BJ (cell line): Measurements from ENCODE around the gene IPO11. TPM values are rescaled to one million over a fixed set of nuclear protein-coding genes. Genes with fewer than 3 reads are reported as not detected.

Experiments used
- CTCF ChIA-PET: fragments of 350-600 bp; formaldehyde crosslinking; extraction: SDS; loops from one replicate; lab custom pipeline; 2021; ENCODE audit warnings: antibody characterized with exemption, inconsistent platforms; lab: Yijun Ruan, JAX
- POLR2A ChIA-PET: fragments of 300-600 bp; sonication (Branson Sonifier 250); formaldehyde crosslinking; extraction: SDS; loops from one replicate; lab custom pipeline; 2021; ENCODE audit warnings: antibody characterized with exemption; lab: Charles Lee
- DNase-seq: peaks from one replicate; pipeline ENCODE4 v3.0.0-alpha.2; 2011; ENCODE audit warnings: low read depth
- H3K27me3 ChIP-seq: 2 replicates; pipeline ENCODE4 v1.6.0; 2011; ENCODE audit warnings: low read length; ENCODE audit not compliant: control insufficient read depth, insufficient read depth
- H3K36me3 ChIP-seq: 2 replicates; pipeline ENCODE4 v1.5.1; 2011; ENCODE audit warnings: low read length; ENCODE audit not compliant: control insufficient read depth, insufficient read depth
- H3K4me3 ChIP-seq: 2 replicates; pipeline ENCODE4 v1.5.1; 2011; ENCODE audit warnings: low read depth, mild to moderate bottlenecking, control low read depth, low read length
- CTCF ChIP-seq: IDR thresholded peaks from 2 replicates; pipeline ENCODE4 v1.5.1; 2011; ENCODE audit warnings: low read depth, mild to moderate bottlenecking, control low read depth, inconsistent platforms, low read length, moderate library complexity; ENCODE audit not compliant: insufficient read depth
- polyA plus RNA-seq: library from polyadenylated mRNA; depleted of rRNA; stranded (reverse); fragments of >200 nt; gene quantifications from 2 replicates; pipeline ENCODE4 v1.2.3, GENCODE V29; 2011

The IPO11 gene
- polyA plus RNA-seq, 1 experiment: 25.7 TPM

- Histone ChIP-seq H3K4me3 (no peak overlapping the region), H3K36me3 (no peaks in the 10 kb centered on the region), H3K27me3 (no peaks in the 10 kb centered on the region)
- ChIA-PET CTCF (interaction anchor here (1.4 kb wide), 1 partner anchor 16 kb away, joined by 4 read pairs; the partner anchor contains the start of gene DIMT1), POLR2A (no interaction called here)
- no peak for DNase-seq
- no peak for TF ChIP-seq CTCF
Measured at GRCh38 chr5:62419609-62420008, 7.0 kb downstream of the IPO11 start.

DNA sequence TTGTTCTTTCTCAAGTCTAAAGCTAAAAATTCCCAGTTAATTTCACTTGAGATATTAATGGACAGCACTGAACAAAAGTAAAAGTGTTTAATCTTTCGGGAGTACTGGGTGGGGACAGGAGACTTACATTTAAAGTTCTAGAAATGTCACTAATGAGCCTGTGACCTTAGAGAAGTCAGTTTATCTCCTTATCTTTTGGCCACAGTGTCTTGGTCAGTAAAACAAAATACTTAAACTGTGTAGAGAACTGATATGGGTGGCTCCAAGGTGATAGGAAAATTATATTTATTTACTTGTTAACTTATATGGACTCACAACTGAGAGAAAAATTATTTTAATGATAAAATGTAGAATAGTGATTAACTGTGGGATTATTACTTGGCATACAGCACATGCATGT, 8.9 kb downstream of the IPO11 start:
- CTCF ChIA-PET: no interaction called here

GRCh38 chr5:62424763-62425162, 12.2 kb downstream of the IPO11 start:
- no peak for TF ChIP-seq CTCF
- ChIA-PET POLR2A (no interaction called here), CTCF (interaction anchor here (1.0 kb wide), 2 partner anchors 30 to 31 kb away, joined by 3 read pairs; no protein-coding TSS in a partner anchor)
- Histone ChIP-seq H3K36me3 (no peaks in the 10 kb centered on the region), H3K4me3 (no peak overlapping the region), H3K27me3 (no peaks in the 10 kb centered on the region)
- no peak for DNase-seq

More for the DNA sequence above, 8.9 kb downstream of the IPO11 start:
- no peak for DNase-seq
- no peak overlapping the region for H3K4me3 ChIP-seq
- no peaks in the 10 kb centered on the region for H3K36me3 ChIP-seq
- POLR2A ChIA-PET: no interaction called here
- H3K27me3 ChIP-seq: no peaks in the 10 kb centered on the region
- no peak for TF ChIP-seq CTCF

DNA sequence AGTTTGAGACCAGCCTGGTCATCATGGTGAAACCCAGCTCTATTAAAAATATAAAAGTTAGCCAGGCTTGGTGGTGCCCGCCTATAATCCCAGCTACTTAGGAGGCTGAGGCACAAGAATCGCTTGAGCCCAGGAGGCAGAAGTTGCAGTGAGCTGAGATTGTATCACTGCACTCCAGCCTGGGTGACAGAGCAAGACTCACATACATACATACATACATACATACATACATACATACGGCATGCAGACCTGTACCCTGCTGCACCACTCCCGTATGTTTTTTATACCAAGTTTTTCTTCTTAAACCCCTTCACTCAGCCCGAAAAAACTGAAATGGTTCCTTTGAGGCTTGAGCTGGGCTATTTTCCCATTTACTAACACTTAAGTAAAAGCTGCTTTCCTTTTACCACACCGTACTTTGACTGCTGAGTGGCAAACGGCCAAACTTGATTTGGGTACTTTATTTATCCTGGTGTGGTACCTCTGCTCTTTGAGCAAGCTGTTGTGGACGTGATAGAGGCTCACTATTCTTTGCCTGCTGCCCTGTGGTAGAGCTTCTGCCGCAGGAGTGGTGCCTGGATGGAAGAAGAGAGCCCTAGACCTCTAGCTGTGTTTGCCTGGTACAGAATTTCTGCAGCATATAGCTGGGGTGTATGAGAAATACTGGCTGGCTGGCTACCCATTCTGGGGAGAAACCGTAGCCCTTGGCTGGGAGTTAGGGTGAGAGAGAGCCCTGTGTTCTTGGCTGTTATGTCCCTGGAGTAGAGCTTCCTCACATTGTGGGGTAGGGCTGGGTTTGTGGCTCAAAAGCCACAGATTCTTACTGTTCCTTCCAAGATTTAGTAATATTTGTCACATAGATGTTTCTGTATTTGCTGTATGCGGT, 19.4 kb downstream of the IPO11 start:
- Histone ChIP-seq H3K36me3 (no peaks in the 10 kb centered on the region), H3K4me3 (no peak overlapping the region), H3K27me3 (no peaks in the 10 kb centered on the region)
- DNase-seq: no peak
- no peak for TF ChIP-seq CTCF
- CTCF ChIA-PET: interaction anchor here (0.7 to 2.0 kb wide), 3 partner anchors 10 to 347 kb away, joined by 4 to 11 read pairs (median 4); no protein-coding TSS in a partner anchor
- POLR2A ChIA-PET: interaction anchor here (0.8 kb wide), 1 partner anchor 28 kb away, joined by 3 read pairs; the partner anchor contains the start of gene DIMT1

DNA sequence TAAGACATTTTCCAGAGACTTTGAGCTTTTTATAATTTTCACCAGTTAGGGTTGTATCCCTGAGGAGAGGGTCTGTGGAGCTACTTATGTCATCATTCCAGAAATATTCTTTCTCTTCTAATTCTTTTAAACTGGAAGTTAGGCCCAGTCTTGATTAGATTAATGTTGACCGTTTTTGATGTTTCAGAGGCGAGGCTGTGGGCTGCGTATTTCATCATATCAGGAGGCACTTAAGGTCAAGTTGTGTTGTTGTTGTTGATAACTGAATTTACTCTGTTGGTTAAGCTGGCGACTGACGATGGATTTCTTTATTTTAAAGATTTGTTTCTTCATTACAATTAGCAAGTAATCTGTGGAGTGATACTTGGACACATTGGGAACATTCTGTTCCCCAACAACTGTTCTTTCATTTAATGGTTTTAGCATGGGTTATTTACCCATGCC, 20.1 kb downstream of the IPO11 start:
- no peak for DNase-seq
- ChIA-PET POLR2A (no interaction called here), CTCF (interaction anchor here (1.2 to 2.0 kb wide), 2 partner anchors 9 to 11 kb away, joined by 4 to 11 read pairs; no protein-coding TSS in a partner anchor)
- H3K27me3 ChIP-seq: no peaks in the 10 kb centered on the region
- no peaks in the 10 kb centered on the region for H3K36me3 ChIP-seq
- TF ChIP-seq CTCF: no peak
- H3K4me3 ChIP-seq: no peak overlapping the region
